Measurements from ENCODE around the gene ARSJ. TPM values are rescaled to one million over a fixed set of nuclear protein-coding genes. Genes with fewer than 3 reads are reported as not detected.
"Not testable (repeated sequence)": the region's sequence is repeated elsewhere in the genome, so short reads cannot be mapped to it uniquely, and the experiment has no call there.

ARSJ gene
- total and polyA plus RNA-seq, 5 donors from 2014 or later: not detected

DNA sequence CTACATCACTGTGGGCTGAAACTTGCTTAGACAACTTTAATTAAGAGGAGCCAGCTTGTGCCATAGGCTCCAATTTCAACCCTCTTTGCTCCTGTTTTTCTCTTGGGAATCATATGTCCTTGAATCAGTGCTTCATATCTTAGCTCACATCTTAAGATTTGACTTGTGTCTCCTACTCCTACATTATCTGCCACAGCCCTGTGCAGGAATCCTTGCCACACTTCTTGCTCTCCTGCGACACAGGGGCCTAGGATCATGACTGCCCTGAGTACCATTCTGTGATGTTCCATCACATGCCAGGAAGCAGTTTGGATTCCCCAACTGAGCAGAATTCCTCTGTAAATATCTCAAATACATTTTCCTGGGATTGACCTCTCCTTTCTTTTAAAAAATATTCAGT is 36.4 kb downstream of the ARSJ start:
- ATAC-seq (ENCODE audit: low read depth in 2 of 2): no peak
- DNase-seq: no peak
- Mint-ChIP-seq H3K36me3 (no peaks in the 10 kb centered on the region), H3K4me3 (no peak overlapping the region), H3K27me3 (no peaks in the 10 kb centered on the region), H3K27ac (no peak overlapping the region), H3K9me3 (peaks cover 0 to 2% (median 0%) of the 10 kb centered on the region in 7 donors), H3K4me1 (peaks cover 0 to 10% (median 7%) of the 10 kb centered on the region in 4 donors)
- Histone ChIP-seq H3K4me3 (ENCODE audit: low read depth, low read length) (no peak overlapping the region), H3K9me3 (ENCODE audit: control insufficient read depth in 2 of 2, low read length in 2 of 2) (no peaks in the 10 kb centered on the region), H3K27ac (ENCODE audit: insufficient read depth, low read length, poor library complexity, severe bottlenecking) (no peak overlapping the region), H3K27me3 (ENCODE audit: control insufficient read depth, insufficient read depth, low read length) (no peaks in the 10 kb centered on the region), H3K4me1 (ENCODE audit: control insufficient read depth, insufficient read depth, low read length, poor library complexity, severe bottlenecking) (no peaks in the 10 kb centered on the region), H3K36me3 (ENCODE audit: control insufficient read depth, insufficient read depth, low read length) (no peaks in the 10 kb centered on the region)

DNA sequence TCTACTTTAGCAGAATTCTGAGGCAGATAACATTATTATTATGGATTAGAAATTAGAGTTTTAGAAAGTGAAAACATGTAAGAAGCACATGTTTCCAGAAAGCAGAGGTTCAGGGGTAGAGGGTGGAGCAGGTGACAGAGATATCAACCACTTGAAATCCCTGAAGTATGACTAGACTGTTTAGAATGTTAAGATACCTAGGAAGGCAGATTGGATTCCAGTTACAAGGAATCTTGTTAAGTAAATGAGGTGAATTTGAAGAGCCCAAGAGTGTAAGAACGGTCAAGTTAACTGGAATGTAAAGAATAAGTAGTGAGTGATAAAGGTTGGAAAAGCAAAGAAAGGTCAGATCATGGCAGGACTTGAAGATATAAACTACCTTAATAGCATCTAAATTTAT is 37.6 kb downstream of the ARSJ start:
- Histone ChIP-seq H3K27me3 (ENCODE audit: control insufficient read depth, insufficient read depth, low read length) (no peaks in the 10 kb centered on the region), H3K4me3 (ENCODE audit: low read depth, low read length) (no peak overlapping the region), H3K27ac (ENCODE audit: insufficient read depth, low read length, poor library complexity, severe bottlenecking) (no peak overlapping the region), H3K36me3 (ENCODE audit: control insufficient read depth, insufficient read depth, low read length) (no peaks in the 10 kb centered on the region), H3K4me1 (ENCODE audit: control insufficient read depth, insufficient read depth, low read length, poor library complexity, severe bottlenecking) (no peaks in the 10 kb centered on the region), H3K9me3 (ENCODE audit: control insufficient read depth in 2 of 2, low read length in 2 of 2) (no peaks in the 10 kb centered on the region)
- peaks cover 0 to 10% (median 7%) of the 10 kb centered on the region in 4 donors for H3K4me1 Mint-ChIP-seq
- no peak overlapping the region for H3K27ac Mint-ChIP-seq
- H3K9me3 Mint-ChIP-seq: peaks cover 0 to 3% (median 0%) of the 10 kb centered on the region in 7 donors
- ATAC-seq (ENCODE audit: low read depth in 2 of 2) (no peak), DNase-seq (no peak)
- H3K27me3 Mint-ChIP-seq: no peaks in the 10 kb centered on the region
- H3K36me3 Mint-ChIP-seq: no peaks in the 10 kb centered on the region
- no peak overlapping the region for H3K4me3 Mint-ChIP-seq

DNA sequence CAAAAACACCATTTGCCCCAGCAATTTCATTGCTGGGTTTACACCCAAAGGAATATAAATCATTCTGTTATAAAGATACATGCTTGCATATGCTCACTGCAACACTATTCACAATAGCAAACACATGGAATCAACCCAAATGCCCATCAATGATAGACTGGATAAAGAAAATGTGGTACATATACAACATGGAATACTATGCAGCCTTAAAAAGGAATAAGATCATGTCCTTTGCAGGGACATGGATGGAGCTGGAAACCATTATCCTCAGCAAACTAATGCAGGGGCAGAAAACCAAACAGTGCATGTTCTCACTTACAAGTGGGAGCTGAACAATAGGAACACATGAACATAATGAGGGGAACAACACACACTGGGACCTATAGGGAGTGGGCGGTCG is 39.3 kb downstream of the ARSJ start:
- H3K4me1 Mint-ChIP-seq: peaks cover 0 to 10% (median 7%) of the 10 kb centered on the region in 4 donors
- not testable (repeated sequence) for DNase-seq; H3K4me1 ChIP-seq (ENCODE audit: control insufficient read depth, insufficient read depth, low read length, poor library complexity, severe bottlenecking); H3K9me3 Mint-ChIP-seq; H3K4me3 Mint-ChIP-seq; H3K27me3 Mint-ChIP-seq; H3K27ac Mint-ChIP-seq; H3K9me3 ChIP-seq (ENCODE audit: control insufficient read depth in 2 of 2, low read length in 2 of 2); ATAC-seq (ENCODE audit: low read depth in 2 of 2); H3K4me3 ChIP-seq (ENCODE audit: low read depth, low read length); H3K27me3 ChIP-seq (ENCODE audit: control insufficient read depth, insufficient read depth, low read length); H3K36me3 Mint-ChIP-seq; H3K27ac ChIP-seq (ENCODE audit: insufficient read depth, low read length, poor library complexity, severe bottlenecking); H3K36me3 ChIP-seq (ENCODE audit: control insufficient read depth, insufficient read depth, low read length)

DNA sequence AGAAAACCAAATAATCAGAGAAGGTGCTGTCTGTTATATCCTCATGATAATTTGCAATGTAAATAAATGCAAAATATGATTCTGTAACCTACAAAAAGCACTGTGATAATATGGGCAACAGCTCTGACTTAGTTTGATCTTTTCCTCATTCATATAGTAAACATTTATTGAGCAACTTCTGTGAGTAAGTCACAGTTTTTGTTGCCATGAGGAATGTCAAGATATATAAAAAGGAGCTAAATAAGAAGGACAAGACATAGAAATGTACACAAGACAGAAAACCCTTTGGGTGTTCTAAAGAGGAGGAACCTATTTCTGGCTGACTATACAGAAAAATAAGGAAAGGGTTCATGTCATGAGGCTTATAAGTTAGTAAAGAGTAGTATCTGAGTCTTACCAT is 44.3 kb downstream of the ARSJ start:
- Mint-ChIP-seq H3K9me3 (peaks cover 0 to 3% (median 0%) of the 10 kb centered on the region in 7 donors), H3K27me3 (peaks cover 5% of the 10 kb centered on the region), H3K4me1 (no peaks in the 10 kb centered on the region), H3K27ac (no peak overlapping the region), H3K4me3 (no peak overlapping the region), H3K36me3 (no peaks in the 10 kb centered on the region)
- Histone ChIP-seq H3K27me3 (ENCODE audit: control insufficient read depth, insufficient read depth, low read length) (no peaks in the 10 kb centered on the region), H3K36me3 (ENCODE audit: control insufficient read depth, insufficient read depth, low read length) (no peaks in the 10 kb centered on the region), H3K4me1 (ENCODE audit: control insufficient read depth, insufficient read depth, low read length, poor library complexity, severe bottlenecking) (no peaks in the 10 kb centered on the region), H3K27ac (ENCODE audit: insufficient read depth, low read length, poor library complexity, severe bottlenecking) (no peak overlapping the region), H3K4me3 (ENCODE audit: low read depth, low read length) (no peak overlapping the region), H3K9me3 (ENCODE audit: control insufficient read depth in 2 of 2, low read length in 2 of 2) (no peaks in the 10 kb centered on the region)
- DNase-seq: no peak
- ATAC-seq (ENCODE audit: low read depth in 2 of 2): no peak

DNA sequence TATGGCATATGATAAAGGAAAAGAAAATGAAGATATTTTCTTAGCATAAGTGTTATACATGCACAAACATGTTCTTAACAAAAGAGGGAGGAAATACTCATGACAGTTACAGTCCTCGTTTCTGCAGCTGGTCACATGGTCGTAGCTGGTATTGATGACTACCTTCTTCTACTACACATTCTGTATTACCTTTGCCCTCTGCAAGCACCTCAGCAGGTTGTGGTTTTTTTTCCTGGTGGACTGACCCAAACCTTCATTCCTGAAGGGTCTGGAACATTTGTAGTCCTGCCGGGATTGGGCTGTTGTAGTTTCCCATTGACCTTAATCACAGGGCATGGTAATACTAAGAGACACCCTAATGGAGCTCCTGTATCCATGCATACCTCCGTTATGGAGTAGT is 54.7 kb downstream of the ARSJ start:
- H3K4me1 Mint-ChIP-seq; H3K9me3 ChIP-seq (ENCODE audit: control insufficient read depth in 2 of 2, low read length in 2 of 2); H3K4me3 Mint-ChIP-seq; ATAC-seq (ENCODE audit: low read depth in 2 of 2); H3K27me3 ChIP-seq (ENCODE audit: control insufficient read depth, insufficient read depth, low read length); H3K9me3 Mint-ChIP-seq; H3K4me3 ChIP-seq (ENCODE audit: low read depth, low read length); H3K36me3 Mint-ChIP-seq; H3K4me1 ChIP-seq (ENCODE audit: control insufficient read depth, insufficient read depth, low read length, poor library complexity, severe bottlenecking); H3K27ac ChIP-seq (ENCODE audit: insufficient read depth, low read length, poor library complexity, severe bottlenecking); H3K27me3 Mint-ChIP-seq; DNase-seq; H3K36me3 ChIP-seq (ENCODE audit: control insufficient read depth, insufficient read depth, low read length); H3K27ac Mint-ChIP-seq: not testable (repeated sequence)

DNA sequence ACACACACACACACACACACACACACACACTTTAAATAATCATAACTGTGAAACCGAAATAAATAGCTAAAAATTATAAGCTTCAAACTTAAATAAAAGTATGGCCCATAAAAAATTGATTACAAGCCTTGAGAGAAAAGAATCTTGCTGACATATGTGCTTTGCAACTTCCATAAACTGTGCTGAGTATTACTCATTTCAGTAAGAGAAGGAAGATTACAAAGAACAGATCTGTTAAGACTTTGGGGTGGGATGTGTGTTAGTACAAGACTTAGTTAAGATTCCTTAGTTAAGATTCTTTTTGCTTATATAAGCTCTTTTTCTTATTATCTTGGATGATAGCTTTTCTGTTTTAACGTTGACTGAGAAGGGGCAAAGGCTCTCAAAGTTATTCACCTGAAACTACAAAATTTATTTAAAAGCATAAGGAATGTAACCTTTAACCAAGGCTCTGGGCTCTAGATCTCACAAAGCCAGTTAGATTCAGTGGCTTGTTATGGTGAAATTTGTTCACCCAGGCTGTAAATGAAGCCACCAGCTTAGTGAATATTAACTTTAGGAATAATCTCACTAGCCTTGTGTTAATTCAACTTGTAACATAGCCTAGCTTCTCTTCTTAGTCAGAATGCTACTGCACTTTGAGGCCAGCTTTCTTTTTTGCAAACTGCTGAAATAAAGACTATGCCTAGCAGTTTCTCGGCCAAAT is 58.2 kb downstream of the ARSJ start:
- H3K36me3 ChIP-seq (ENCODE audit: control insufficient read depth, insufficient read depth, low read length): no peaks in the 10 kb centered on the region
- Mint-ChIP-seq H3K9me3 (no peaks in the 10 kb centered on the region), H3K4me1 (peaks cover 0 to 2% (median 0%) of the 10 kb centered on the region in 4 donors), H3K27ac (no peak overlapping the region), H3K36me3 (no peaks in the 10 kb centered on the region), H3K4me3 (no peak overlapping the region), H3K27me3 (peaks cover 15% of the 10 kb centered on the region)
- ATAC-seq (ENCODE audit: low read depth in 2 of 2) (no peak), DNase-seq (no peak)
- no peaks in the 10 kb centered on the region for H3K4me1 ChIP-seq (ENCODE audit: control insufficient read depth, insufficient read depth, low read length, poor library complexity, severe bottlenecking)
- no peaks in the 10 kb centered on the region for H3K9me3 ChIP-seq (ENCODE audit: control insufficient read depth in 2 of 2, low read length in 2 of 2)
- H3K27ac ChIP-seq (ENCODE audit: insufficient read depth, low read length, poor library complexity, severe bottlenecking): no peak overlapping the region
- peaks cover 2% of the 10 kb centered on the region for H3K27me3 ChIP-seq (ENCODE audit: control insufficient read depth, insufficient read depth, low read length)
- H3K4me3 ChIP-seq (ENCODE audit: low read depth, low read length): no peak overlapping the region

DNA sequence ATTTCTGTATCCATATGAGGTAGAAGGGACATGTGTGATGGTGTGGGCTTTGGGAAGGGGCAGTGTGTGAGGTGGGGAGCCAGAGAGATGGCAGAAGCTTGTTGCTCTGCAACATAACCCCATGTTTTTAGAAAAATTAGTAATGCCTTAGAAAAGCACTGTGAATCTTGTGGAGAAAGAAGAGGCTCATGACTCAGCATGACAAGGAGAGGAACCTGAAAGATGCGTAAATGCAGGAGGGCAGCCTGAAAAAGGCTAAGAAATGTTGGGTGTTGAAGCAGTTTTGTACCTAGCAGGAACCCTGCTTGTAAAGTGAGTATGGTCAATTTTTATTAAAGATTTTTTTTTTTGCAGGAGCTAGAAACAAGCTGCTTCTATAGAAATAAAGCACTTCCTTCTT is 59.8 kb downstream of the ARSJ start:
- no peaks in the 10 kb centered on the region for H3K36me3 ChIP-seq (ENCODE audit: control insufficient read depth, insufficient read depth, low read length)
- Mint-ChIP-seq H3K9me3 (no peaks in the 10 kb centered on the region), H3K4me3 (no peak overlapping the region), H3K36me3 (no peaks in the 10 kb centered on the region), H3K27me3 (peaks cover 15% of the 10 kb centered on the region), H3K4me1 (peaks cover 0 to 2% (median 0%) of the 10 kb centered on the region in 4 donors), H3K27ac (no peak overlapping the region)
- DNase-seq: no peak
- no peak overlapping the region for H3K4me3 ChIP-seq (ENCODE audit: low read depth, low read length)
- H3K4me1 ChIP-seq (ENCODE audit: control insufficient read depth, insufficient read depth, low read length, poor library complexity, severe bottlenecking): no peaks in the 10 kb centered on the region
- ATAC-seq (ENCODE audit: low read depth in 2 of 2): no peak
- H3K27ac ChIP-seq (ENCODE audit: insufficient read depth, low read length, poor library complexity, severe bottlenecking): no peak overlapping the region
- peaks cover 2% of the 10 kb centered on the region for H3K27me3 ChIP-seq (ENCODE audit: control insufficient read depth, insufficient read depth, low read length)
- no peaks in the 10 kb centered on the region for H3K9me3 ChIP-seq (ENCODE audit: control insufficient read depth in 2 of 2, low read length in 2 of 2)

DNA sequence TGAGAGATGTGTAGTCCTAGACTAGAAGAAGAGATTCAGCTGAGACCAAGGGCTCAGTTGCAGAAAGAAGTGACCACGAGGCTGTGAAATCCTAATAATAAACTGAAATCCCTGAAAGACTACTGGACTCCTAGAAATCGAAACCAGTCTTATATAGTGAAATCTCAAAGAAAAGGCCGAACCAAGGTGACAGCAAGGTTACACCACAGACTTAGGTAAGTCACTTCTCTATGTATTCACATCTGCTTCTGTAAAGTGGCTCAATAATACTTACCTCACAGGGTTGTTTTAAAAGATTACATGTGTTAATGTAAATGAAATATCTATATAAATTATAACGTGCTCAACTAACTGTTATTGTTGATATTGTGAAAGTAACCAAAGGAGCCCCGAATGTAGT is 60.3 kb downstream of the ARSJ start:
- Mint-ChIP-seq H3K27ac (no peak overlapping the region), H3K27me3 (peaks cover 11% of the 10 kb centered on the region), H3K36me3 (no peaks in the 10 kb centered on the region), H3K4me1 (peaks cover 0 to 2% (median 0%) of the 10 kb centered on the region in 4 donors), H3K4me3 (no peak overlapping the region), H3K9me3 (no peaks in the 10 kb centered on the region)
- Histone ChIP-seq H3K9me3 (ENCODE audit: control insufficient read depth in 2 of 2, low read length in 2 of 2) (no peaks in the 10 kb centered on the region), H3K27me3 (ENCODE audit: control insufficient read depth, insufficient read depth, low read length) (peaks cover 2% of the 10 kb centered on the region), H3K4me3 (ENCODE audit: low read depth, low read length) (no peak overlapping the region), H3K36me3 (ENCODE audit: control insufficient read depth, insufficient read depth, low read length) (no peaks in the 10 kb centered on the region), H3K27ac (ENCODE audit: insufficient read depth, low read length, poor library complexity, severe bottlenecking) (no peak overlapping the region), H3K4me1 (ENCODE audit: control insufficient read depth, insufficient read depth, low read length, poor library complexity, severe bottlenecking) (no peaks in the 10 kb centered on the region)
- DNase-seq (no peak), ATAC-seq (ENCODE audit: low read depth in 2 of 2) (no peak)

Data from CD4-positive, CD25-positive, alpha-beta regulatory T cell (primary cell).